ENCODE results near the gene FARP1.

- TF ChIP-seq CTCF (IDR thresholded peaks at IDR 0.05; ENCODE audit: insufficient read depth, low read length, poor library complexity, severe bottlenecking) (no peak), EZH2phosphoT487 (conservative IDR thresholded peaks at IDR 0.05; ENCODE audit: low read length) (no peak)
These were observed 127.9 kb downstream of the FARP1 start for GRCh38 chr13:98270819-98271218.

Measured in SU-DHL-6 (cell line).